Measurements from ENCODE around the gene GADL1.

Gene GADL1

GRCh38 chr3:30708472-30708871 is 186.0 kb downstream of the GADL1 start:
- no peak for TF ChIP-seq CTCF (IDR thresholded peaks at IDR 0.05; ENCODE audit: low read depth, low read length, missing control alignments)
- in situ Hi-C loops (cut with HindIII; ENCODE audit: low sequenced_read_pairs), result loop anchor here (25.0 kb wide), 1 partner anchor 671 kb away; no protein-coding TSS in a partner anchor
- DNase-seq (ENCODE audit: low read depth), result no peak
- no peak overlapping the region for H3K4me3 ChIP-seq (ENCODE audit: low read depth, low read length)

- H3K4me3 ChIP-seq (ENCODE audit: low read depth, low read length), result no peak overlapping the region
- in situ Hi-C loops (cut with HindIII; ENCODE audit: low sequenced_read_pairs), result loop anchor here (25.0 kb wide), 1 partner anchor 671 kb away; no protein-coding TSS in a partner anchor
- no peak for DNase-seq (ENCODE audit: low read depth)
- no peak for TF ChIP-seq CTCF (IDR thresholded peaks at IDR 0.05; ENCODE audit: low read depth, low read length, missing control alignments)
Measured at GRCh38 chr3:30707825-30708224, 186.6 kb downstream of the GADL1 start.

GRCh38 chr3:30704931-30705890 is 189.2 kb downstream of the GADL1 start:
- no peak overlapping the region for H3K4me3 ChIP-seq (ENCODE audit: low read depth, low read length)
- DNase-seq (ENCODE audit: low read depth), result no peak
- no peak for TF ChIP-seq CTCF (IDR thresholded peaks at IDR 0.05; ENCODE audit: low read depth, low read length, missing control alignments)
- in situ Hi-C loops (cut with HindIII; ENCODE audit: low sequenced_read_pairs), result loop anchor here (25.0 kb wide), 1 partner anchor 668 kb away; no protein-coding TSS in a partner anchor

- H3K4me3 ChIP-seq (ENCODE audit: low read depth, low read length), result no peak overlapping the region
- DNase-seq (ENCODE audit: low read depth), result no peak
- TF ChIP-seq CTCF (IDR thresholded peaks at IDR 0.05; ENCODE audit: low read depth, low read length, missing control alignments), result no peak
- in situ Hi-C loops (cut with HindIII; ENCODE audit: low sequenced_read_pairs), result loop anchor here (25.0 kb wide), 1 partner anchor 666 kb away; no protein-coding TSS in a partner anchor
Measured at GRCh38 chr3:30702828-30703397, 191.5 kb downstream of the GADL1 start.

- in situ Hi-C loops (cut with HindIII; ENCODE audit: low sequenced_read_pairs), result loop anchor here (25.0 kb wide), 1 partner anchor 665 kb away; no protein-coding TSS in a partner anchor
- H3K4me3 ChIP-seq (ENCODE audit: low read depth, low read length), result no peak overlapping the region
- no peak for TF ChIP-seq CTCF (IDR thresholded peaks at IDR 0.05; ENCODE audit: low read depth, low read length, missing control alignments)
- DNase-seq (ENCODE audit: low read depth), result no peak
Measured at GRCh38 chr3:30702038-30702827, 192.2 kb downstream of the GADL1 start.
